ENCODE data around the gene RAB3GAP1. TPM values are rescaled to one million over a fixed set of nuclear protein-coding genes. Genes with fewer than 3 reads are reported as not detected.

The RAB3GAP1 gene
- total RNA-seq, 1 experiment from 2014 or later: 36.8 TPM

GRCh38 chr2:135164431-135164830 is 112.3 kb downstream of the RAB3GAP1 start:
- Histone ChIP-seq H3K27ac (peak overlapping the region; percentile 46), H3K4me2 (no peak overlapping the region), H3K9me3 (ENCODE audit: insufficient read depth, low read depth) (no peaks in the 10 kb centered on the region), H3K79me2 (ENCODE audit: low read depth) (no peaks in the 10 kb centered on the region), H4K20me1 (ENCODE audit: insufficient read depth) (peaks cover 3% of the 10 kb centered on the region; the same call in 1 of the 2 replicates), H3K4me1 (replicated peaks; ENCODE audit: insufficient read depth) (peaks cover 10% of the 10 kb centered on the region), H3K27me3 (ENCODE audit: insufficient read depth, low read depth) (no peaks in the 10 kb centered on the region), H3K36me3 (ENCODE audit: low read depth) (peaks cover 22% of the 10 kb centered on the region), H3K9me2 (ENCODE audit: insufficient read depth) (no peaks in the 10 kb centered on the region), H2AFZ (no peak overlapping the region), H3K4me3 (no peak overlapping the region), H3F3A (ENCODE audit: insufficient read depth, low read depth) (peaks cover 23% of the 10 kb centered on the region; the same call in 1 of the 2 replicates)
- intact Hi-C loops (cut with micrococcal nuclease; ENCODE audit: unreplicated experiment): no loop called here
- ChIA-PET CTCF (no interaction called here), POLR2A (ENCODE audit: unreplicated experiment) (interaction anchor here (0.6 kb wide), 1 partner anchor 40 kb away, joined by 4 read pairs; no protein-coding TSS in a partner anchor)
- TF ChIP-seq EZH2 (IDR thresholded peaks at IDR 0.05; ENCODE audit: low read depth): no peak
- TF ChIP-seq CTCF (conservative IDR thresholded peaks at IDR 0.05): no peak
- no TSS peak for BruUV-seq (replicated peaks)
- peak; percentile 16 to 74 for DNase-seq

DNA sequence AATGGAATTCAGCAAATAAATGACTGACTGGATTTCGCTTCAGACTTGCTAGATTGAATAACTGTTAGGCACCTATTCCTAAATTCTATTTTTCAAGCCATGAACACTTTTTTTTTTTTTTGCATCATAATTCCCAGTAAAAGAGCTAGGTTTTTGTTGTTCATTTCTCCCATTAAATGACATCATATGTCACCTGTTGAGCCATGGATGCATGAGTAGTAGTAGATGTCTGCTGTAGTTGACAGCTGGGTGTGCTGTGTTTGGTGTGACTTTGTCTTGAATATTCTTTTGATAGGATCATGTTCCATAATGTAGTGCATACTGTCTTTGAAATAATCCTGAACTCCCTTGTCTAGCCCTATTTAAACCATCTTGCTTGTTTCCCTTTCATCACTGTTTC is 115.2 kb downstream of the RAB3GAP1 start:
- Histone ChIP-seq H3K36me3 (ENCODE audit: low read depth) (peaks cover 24% of the 10 kb centered on the region), H3F3A (ENCODE audit: insufficient read depth, low read depth) (peaks cover 19% of the 10 kb centered on the region; the same call in 1 of the 2 replicates), H2AFZ (no peak overlapping the region), H4K20me1 (ENCODE audit: insufficient read depth) (peaks cover 3% of the 10 kb centered on the region; the same call in 1 of the 2 replicates), H3K4me2 (no peak overlapping the region), H3K4me1 (replicated peaks; ENCODE audit: insufficient read depth) (peaks cover 10% of the 10 kb centered on the region), H3K27ac (no peak overlapping the region), H3K27me3 (ENCODE audit: insufficient read depth, low read depth) (no peaks in the 10 kb centered on the region), H3K4me3 (no peak overlapping the region), H3K79me2 (ENCODE audit: low read depth) (no peaks in the 10 kb centered on the region), H3K9me2 (ENCODE audit: insufficient read depth) (no peaks in the 10 kb centered on the region), H3K9me3 (ENCODE audit: insufficient read depth, low read depth) (no peaks in the 10 kb centered on the region)
- ChIA-PET POLR2A (ENCODE audit: unreplicated experiment) (no interaction called here), CTCF (interaction anchor here (0.7 kb wide), 1 partner anchor 9 kb away, joined by 5 read pairs; no protein-coding TSS in a partner anchor)
- no peak for TF ChIP-seq CTCF (conservative IDR thresholded peaks at IDR 0.05)
- no peak for TF ChIP-seq EZH2 (IDR thresholded peaks at IDR 0.05; ENCODE audit: low read depth)
- BruUV-seq (replicated peaks): no TSS peak
- DNase-seq: no peak
- intact Hi-C loops (cut with micrococcal nuclease; ENCODE audit: unreplicated experiment): no loop called here

DNA sequence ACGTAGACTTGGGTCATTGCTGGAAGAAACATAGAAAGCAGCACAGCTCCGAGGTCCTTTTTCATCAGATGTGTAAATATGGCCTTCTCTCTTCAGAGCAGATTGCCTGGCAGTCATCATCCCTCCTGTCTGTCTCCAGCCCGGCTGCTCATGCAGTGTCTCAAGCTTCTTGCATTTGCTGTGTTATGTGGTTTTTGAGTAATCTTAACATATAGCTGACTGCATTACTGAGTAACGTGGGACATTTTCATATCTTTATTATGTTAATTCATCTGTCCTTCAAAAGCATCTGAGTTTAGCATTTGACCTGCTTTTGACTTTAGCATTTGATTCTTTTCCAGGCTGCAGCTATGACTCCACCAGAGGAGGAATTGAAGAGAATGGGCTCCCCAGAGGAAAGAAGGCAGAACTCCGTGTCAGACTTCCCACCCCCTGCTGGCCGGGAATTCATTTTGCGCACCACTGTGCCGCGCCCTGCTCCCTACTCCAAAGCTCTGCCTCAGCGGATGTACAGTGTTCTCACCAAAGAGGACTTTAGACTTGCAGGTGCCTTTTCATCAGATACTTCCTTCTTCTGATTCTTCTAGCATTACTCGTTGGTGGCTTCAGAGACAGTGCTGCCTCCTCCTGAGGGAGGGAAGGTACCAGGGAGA is 116.2 kb downstream of the RAB3GAP1 start:
- Histone ChIP-seq H3F3A (ENCODE audit: insufficient read depth, low read depth) (peaks cover 14% of the 10 kb centered on the region; the same call in 1 of the 2 replicates), H3K36me3 (ENCODE audit: low read depth) (peaks cover 18% of the 10 kb centered on the region), H2AFZ (no peak overlapping the region), H3K79me2 (ENCODE audit: low read depth) (no peaks in the 10 kb centered on the region), H3K4me2 (no peak overlapping the region), H3K27me3 (ENCODE audit: insufficient read depth, low read depth) (no peaks in the 10 kb centered on the region), H3K9me3 (ENCODE audit: insufficient read depth, low read depth) (no peaks in the 10 kb centered on the region), H3K27ac (no peak overlapping the region), H4K20me1 (ENCODE audit: insufficient read depth) (peaks cover 3% of the 10 kb centered on the region; the same call in 1 of the 2 replicates), H3K9me2 (ENCODE audit: insufficient read depth) (no peaks in the 10 kb centered on the region), H3K4me3 (no peak overlapping the region), H3K4me1 (replicated peaks; ENCODE audit: insufficient read depth) (peaks cover 10% of the 10 kb centered on the region)
- no TSS peak for BruUV-seq (replicated peaks)
- intact Hi-C loops (cut with micrococcal nuclease; ENCODE audit: unreplicated experiment): no loop called here
- ChIA-PET CTCF (no interaction called here), POLR2A (ENCODE audit: unreplicated experiment) (no interaction called here)
- DNase-seq: no peak
- TF ChIP-seq EZH2 (IDR thresholded peaks at IDR 0.05; ENCODE audit: low read depth): no peak
- no peak for TF ChIP-seq CTCF (conservative IDR thresholded peaks at IDR 0.05)
